HuH-7.5 (cell line): ENCODE measurements around the gene REG3G.

Experiments
- DNase-seq: peaks from one replicate; pipeline ENCODE4 v3.0.0; 2011; ENCODE audit warnings: low spot score

The REG3G gene

GRCh38 chr2:79025421-79025820 is at the start of gene REG3G:
TSS of gene REG3G (plus strand) at chr2:79025702. CDS start at chr2:79026094, 392 bp downstream.
- DNase-seq: no peak

GRCh38 chr2:78977661-78978145 is 47.8 kb upstream of the REG3G start:
- DNase-seq: no peak

- DNase-seq: no peak
These were observed 47.2 kb upstream of the REG3G start for GRCh38 chr2:78978340-78978739.

- DNase-seq: peak; percentile 19
These were observed 45.9 kb upstream of the REG3G start for GRCh38 chr2:78979380-78980151.

GRCh38 chr2:78980152-78980465 is 45.4 kb upstream of the REG3G start:
- DNase-seq: no peak

GRCh38 chr2:78980871-78981270 is 44.6 kb upstream of the REG3G start:
- no peak for DNase-seq

- DNase-seq: no peak
These were observed 42.7 kb upstream of the REG3G start for GRCh38 chr2:78982638-78983330.

- no peak for DNase-seq
These were observed 41.1 kb upstream of the REG3G start for GRCh38 chr2:78984386-78984785.

GRCh38 chr2:78985558-78985957 is 39.9 kb upstream of the REG3G start:
- DNase-seq: no peak

GRCh38 chr2:78989051-78989450 is 36.5 kb upstream of the REG3G start:
- DNase-seq: no peak

- peak; percentile 31 for DNase-seq
These were observed 33.1 kb upstream of the REG3G start for GRCh38 chr2:78992451-78992806.

GRCh38 chr2:78992807-78993517 is 32.5 kb upstream of the REG3G start:
- DNase-seq: no peak

GRCh38 chr2:78993518-78994148 is 31.9 kb upstream of the REG3G start:
- no peak for DNase-seq

- DNase-seq: no peak
These were observed 30.7 kb upstream of the REG3G start for GRCh38 chr2:78994789-78995188.

- no peak for DNase-seq
These were observed 26.1 kb upstream of the REG3G start for GRCh38 chr2:78999406-78999805.

GRCh38 chr2:79000008-79000576 is 25.4 kb upstream of the REG3G start:
- no peak for DNase-seq

- DNase-seq: no peak
These were observed 24.2 kb upstream of the REG3G start for GRCh38 chr2:79001285-79001684.

- no peak for DNase-seq
These were observed 20.8 kb upstream of the REG3G start for GRCh38 chr2:79004680-79005079.

- DNase-seq: no peak
These were observed 20.3 kb upstream of the REG3G start for GRCh38 chr2:79005216-79005615.

GRCh38 chr2:79009388-79009787 is 16.1 kb upstream of the REG3G start:
- no peak for DNase-seq

GRCh38 chr2:79011496-79011895 is 14.0 kb upstream of the REG3G start:
- no peak for DNase-seq

GRCh38 chr2:79013629-79014028 is 11.9 kb upstream of the REG3G start:
- no peak for DNase-seq
